H9 (cell line): ENCODE measurements around the gene TOR1A. TPM values are rescaled to one million over a fixed set of nuclear protein-coding genes. Genes with fewer than 3 reads are reported as not detected.
A peak's percentile ranks its signal among the peaks of the same experiment; 100 is the strongest.

Experiments used
- DNase-seq: peaks from one replicate; pipeline ENCODE4 v3.0.0-alpha.2; 2017
- H2AFZ ChIP-seq: one replicate; pipeline ENCODE4 v1.6.1; 2013; ENCODE audit warnings: mild to moderate bottlenecking, low read length, control low read depth, moderate library complexity
- H2AK5ac ChIP-seq: 2 replicates; pipeline ENCODE4 v1.6.1; 2013; ENCODE audit warnings: low read length, control low read depth, mixed read lengths; ENCODE audit not compliant: insufficient read length
- H2BK120ac ChIP-seq: one replicate; pipeline ENCODE4 v1.6.1; 2013; ENCODE audit warnings: low read depth, mild to moderate bottlenecking, low read length, control low read depth, inconsistent platforms; ENCODE audit not compliant: poor library complexity, severe bottlenecking
- H2BK12ac ChIP-seq: 2 replicates; pipeline ENCODE4 v1.6.1; 2013; ENCODE audit warnings: low read length, control low read depth, mixed read lengths, low read depth; ENCODE audit not compliant: insufficient read length
- H2BK15ac ChIP-seq: 2 replicates; pipeline ENCODE4 v1.6.1; 2013; ENCODE audit warnings: low read depth, low read length, control low read depth
- H2BK20ac ChIP-seq: one replicate; pipeline ENCODE4 v1.6.1; 2013; ENCODE audit warnings: low read depth, mild to moderate bottlenecking, low read length, control low read depth, inconsistent platforms; ENCODE audit not compliant: poor library complexity, severe bottlenecking
- H2BK5ac ChIP-seq: 2 replicates; pipeline ENCODE4 v1.6.1; 2013; ENCODE audit warnings: low read length, control low read depth, mixed read lengths; ENCODE audit not compliant: insufficient read length
- H3K14ac ChIP-seq: 2 replicates; pipeline ENCODE4 v1.6.1; 2013; ENCODE audit warnings: low read length, control low read depth; ENCODE audit not compliant: insufficient read depth
- H3K18ac ChIP-seq: 2 replicates; pipeline ENCODE4 v1.6.1; 2013; ENCODE audit warnings: low read depth, mild to moderate bottlenecking, mixed read lengths, low read length, control low read depth; ENCODE audit not compliant: insufficient read length
- H3K23ac ChIP-seq: 2 replicates; pipeline ENCODE4 v1.6.1; 2013; ENCODE audit warnings: low read length, control low read depth, mixed read lengths, low read depth; ENCODE audit not compliant: insufficient read length
- H3K23me2 ChIP-seq: 2 replicates; pipeline ENCODE4 v1.6.1; 2013; ENCODE audit warnings: low read depth, mild to moderate bottlenecking, mixed read lengths, low read length, control low read depth; ENCODE audit not compliant: insufficient read length, poor library complexity, severe bottlenecking
- H3K27ac ChIP-seq: 2 replicates; pipeline ENCODE4 v1.5.1; 2013; ENCODE audit warnings: low read length, control low read depth, mixed read lengths, low read depth; ENCODE audit not compliant: insufficient read length
- H3K27me3 ChIP-seq: 2 replicates; pipeline ENCODE4 v1.6.1; 2013; ENCODE audit warnings: low read length, control low read depth, inconsistent platforms; ENCODE audit not compliant: insufficient read depth
- H3K4ac ChIP-seq: 2 replicates; pipeline ENCODE4 v1.6.1; 2013; ENCODE audit warnings: low read depth, mild to moderate bottlenecking, control low read depth, inconsistent platforms, low read length, moderate library complexity
- H3K4me1 ChIP-seq: 2 replicates; pipeline ENCODE4 v1.6.1; 2013; ENCODE audit warnings: low read length, control low read depth, inconsistent platforms; ENCODE audit not compliant: insufficient read depth
- H3K4me2 ChIP-seq: 2 replicates; pipeline ENCODE4 v1.6.1; 2013; ENCODE audit warnings: low read length, control low read depth, mixed read lengths; ENCODE audit not compliant: insufficient read length, insufficient read depth
- H3K56ac ChIP-seq: 2 replicates; pipeline ENCODE4 v1.6.1; 2013; ENCODE audit warnings: low read depth, mild to moderate bottlenecking, mixed read lengths, low read length, control low read depth; ENCODE audit not compliant: insufficient read length
- H3K79me1 ChIP-seq: 2 replicates; pipeline ENCODE4 v1.6.1; 2013; ENCODE audit warnings: low read depth, mild to moderate bottlenecking, moderate library complexity, low read length, control low read depth, inconsistent platforms; ENCODE audit not compliant: insufficient read depth, poor library complexity, severe bottlenecking
- H3K79me2 ChIP-seq: 2 replicates; pipeline ENCODE4 v1.6.1; 2013; ENCODE audit warnings: low read length, control low read depth, inconsistent platforms; ENCODE audit not compliant: insufficient read depth
- H3K9ac ChIP-seq: 2 replicates; pipeline ENCODE4 v1.6.1; 2013; ENCODE audit warnings: low read length, control low read depth, mixed read lengths; ENCODE audit not compliant: insufficient read length; ENCODE audit errors: extremely low read depth
- H3K9me3 ChIP-seq: one replicate; pipeline ENCODE4 v1.6.1; 2013; ENCODE audit warnings: low read depth, low read length, inconsistent platforms; ENCODE audit not compliant: control insufficient read depth
- H3T11ph ChIP-seq: one replicate; pipeline ENCODE4 v1.6.1; 2013; ENCODE audit warnings: mild to moderate bottlenecking, low read length, control low read depth, inconsistent platforms
- H4K20me1 ChIP-seq: one replicate; pipeline ENCODE4 v1.6.1; 2013; ENCODE audit not compliant: control insufficient read depth, insufficient read length, insufficient read depth
- H4K5ac ChIP-seq: 2 replicates; pipeline ENCODE4 v1.6.1; 2013; ENCODE audit warnings: low read depth, mild to moderate bottlenecking, mixed read lengths, low read length, control low read depth; ENCODE audit not compliant: insufficient read length
- H4K8ac ChIP-seq: replicated peaks from 2 replicates; pipeline ENCODE4 v1.6.1; 2013; ENCODE audit warnings: low read length, control low read depth, mixed read lengths, low read depth; ENCODE audit not compliant: insufficient read length
- H4K91ac ChIP-seq: 2 replicates; pipeline ENCODE4 v1.6.1; 2013; ENCODE audit warnings: low read depth, mild to moderate bottlenecking, moderate library complexity, mixed read lengths, low read length, control low read depth; ENCODE audit not compliant: insufficient read length
- H3K27ac Mint-ChIP-seq, 3 experiments: 2 replicates in 2 of 3; 3 replicates in 1 of 3; pipeline ENCODE4 v1.8.0; 2020 to 2021; ENCODE audit warnings: mixed read lengths in 3 of 3, mild to moderate bottlenecking in 1 of 3, moderate library complexity in 1 of 3
- H3K27me3 Mint-ChIP-seq: 2 replicates; pipeline ENCODE4 v1.8.0; 2021; ENCODE audit warnings: low read depth, mild to moderate bottlenecking, moderate library complexity, mixed read lengths
- H3K36me3 Mint-ChIP-seq, 3 experiments: 2 replicates in 2 of 3; 3 replicates in 1 of 3; pipeline ENCODE4 v1.8.0; 2020 to 2021; ENCODE audit warnings: low read depth in 3 of 3, mixed read lengths in 3 of 3; ENCODE audit not compliant: insufficient read depth in 1 of 3
- H3K4me1 Mint-ChIP-seq, 2 experiments: 2 replicates each; pipeline ENCODE4 v1.8.0; 2020; ENCODE audit warnings: mixed read lengths in 2 of 2
- H3K4me3 Mint-ChIP-seq, 2 experiments: 2 replicates in 1 of 2; 3 replicates in 1 of 2; pipeline ENCODE4 v1.8.0; 2020 to 2021; ENCODE audit warnings: mild to moderate bottlenecking in 2 of 2, mixed read lengths in 2 of 2, moderate library complexity in 1 of 2
- H3K9me3 Mint-ChIP-seq, 2 experiments: 2 replicates in 1 of 2; 3 replicates in 1 of 2; pipeline ENCODE4 v1.8.0; 2020; ENCODE audit warnings: mild to moderate bottlenecking in 2 of 2, mixed read lengths in 2 of 2, moderate library complexity in 1 of 2
- CTCF ChIP-seq: fragments of 200-600 bp; sonication (generic); conservative IDR thresholded peaks from 3 replicates; pipeline ENCODE4 v1.8.0; 2021; ENCODE audit warnings: antibody characterized with exemption, mild to moderate bottlenecking
- WGBS: extraction: QIAGEN DNeasy Blood & Tissue Kit; methylation state at CpG from one replicate; pipeline ENCODE4 v1.1.7; 2013; ENCODE audit warnings: missing lambda C conversion rate, low lambda C conversion rate, mixed read lengths; ENCODE audit not compliant: insufficient read length; ENCODE audit errors: extremely low coverage; 5-methylcytosine and 5-hydroxymethylcytosine counted together
- total RNA-seq: library from RNA; stranded (reverse); gene quantifications from 2 replicates; pipeline ENCODE4 v1.2.1, GENCODE V29; 2021

Gene TOR1A
- total RNA-seq, 1 experiment from 2014 or later, result 60.1 TPM

- Histone ChIP-seq H3K23ac (no peak overlapping the region), H3T11ph (no peak overlapping the region), H3K4me2 (no peak overlapping the region), H3K27me3 (no peaks in the 10 kb centered on the region), H3K4ac (no peak overlapping the region), H2BK12ac (no peak overlapping the region), H2AK5ac (no peak overlapping the region), H2BK120ac (no peak overlapping the region), H3K14ac (no peak overlapping the region), H2BK15ac (no peak overlapping the region; the same call in 1 of the 2 replicates), H2AFZ (no peak overlapping the region), H3K79me2 (no peaks in the 10 kb centered on the region), H4K91ac (no peak overlapping the region), H3K18ac (no peak overlapping the region), H2BK5ac (no peak overlapping the region), H4K20me1 (no peaks in the 10 kb centered on the region), H4K8ac (no peak overlapping the region), H3K9ac (no peak overlapping the region), H3K79me1 (no peaks in the 10 kb centered on the region), H2BK20ac (no peak overlapping the region), H3K56ac (no peak overlapping the region), H4K5ac (no peak overlapping the region), H3K23me2 (peaks cover 6% of the 10 kb centered on the region), H3K27ac (no peak overlapping the region), H3K4me1 (peaks cover 3% of the 10 kb centered on the region; the same call in 1 of the 2 replicates), H3K9me3 (no peaks in the 10 kb centered on the region)
- peaks cover 7 to 22% (median 12%) of the 10 kb centered on the region in 3 experiments; a peak in 6 of 7 replicates for H3K36me3 Mint-ChIP-seq
- peaks cover 6 to 10% of the 10 kb centered on the region in 2 experiments for H3K4me1 Mint-ChIP-seq
- H3K27me3 Mint-ChIP-seq, result peaks cover under 1% of the 10 kb centered on the region; the same call in 1 of the 2 replicates
- H3K27ac Mint-ChIP-seq, result peak overlapping the region in 2 of 3 experiments; percentile 50 to 60; a peak in 3 of 7 replicates
- peak; percentile 60 for DNase-seq
- H3K9me3 Mint-ChIP-seq, result peaks cover 0 to 3% of the 10 kb centered on the region in 2 experiments; a peak in 2 of 5 replicates
- H3K4me3 Mint-ChIP-seq, result peak overlapping the region in 1 of 2 experiments; percentile 7; a peak in 1 of 5 replicates
- TF ChIP-seq CTCF, result no peak
- WGBS, result no CpG with 5 or more reads among the region's 17 CpGs
Observed at GRCh38 chr9:129801504-129801903, 22.4 kb downstream of the TOR1A start.
